Cardiac muscle cell (in vitro differentiated cells and primary cell): ENCODE measurements around the gene PHTF1. TPM values are rescaled to one million over a fixed set of nuclear protein-coding genes. Genes with fewer than 3 reads are reported as not detected.

Experiments used
- DNase-seq, 2 donors: peaks; one replicate each; pipeline versions ENCODE4 v3.0.0 to v3.0.0-alpha.2; 2010 to 2017; ENCODE audit warnings: low read depth in 1 of 2, low spot score in 1 of 2
- H3K27ac ChIP-seq: fragments of 200-600 bp; sonication (generic); 2 replicates; pipeline ENCODE4 v1.5.1; 2016
- H3K27me3 ChIP-seq: fragments of 200-600 bp; sonication (generic); 2 replicates; pipeline ENCODE4 v1.6.0; 2016; ENCODE audit warnings: control low read depth
- H3K36me3 ChIP-seq: fragments of 200-600 bp; sonication (generic); 2 replicates; pipeline ENCODE4 v1.5.1; 2016; ENCODE audit warnings: control low read depth
- H3K4me1 ChIP-seq: fragments of 200-600 bp; sonication (generic); 2 replicates; pipeline ENCODE4 v1.8.1; 2017; ENCODE audit warnings: low read depth, mild to moderate bottlenecking, mixed run types
- H3K4me3 ChIP-seq: fragments of 200-600 bp; sonication (generic); 2 replicates; pipeline ENCODE4 v1.5.1; 2016; ENCODE audit warnings: mild to moderate bottlenecking
- H3K9me3 ChIP-seq: fragments of 200-600 bp; sonication (generic); 2 replicates; pipeline ENCODE4 v1.5.1; 2017; ENCODE audit warnings: low read depth, mild to moderate bottlenecking, control low read depth
- polyA plus RNA-seq: library from polyadenylated mRNA; unstranded; fragments of >200 nt; fragmentation: Nextera tagmentation; extraction: Ambion mirVana; gene quantifications from 2 replicates; pipeline ENCODE4 v1.2.1, GENCODE V29; 2016
- total RNA-seq: library from RNA; depleted of rRNA; stranded (reverse); fragments of >200 nt; gene quantifications from 2 replicates; pipeline ENCODE4 v1.2.3, GENCODE V29; 2016
- TF ChIP-seq, protein P1 (sequence below): IDR thresholded peaks from 2 replicates; pipeline ENCODE4 v1.5.1; 2012; ENCODE audit warnings: low read depth, mild to moderate bottlenecking, low read length

Gene PHTF1
- total and polyA plus RNA-seq, 2 experiments from 2014 or later, result 40.5 to 45.2 TPM

DNA sequence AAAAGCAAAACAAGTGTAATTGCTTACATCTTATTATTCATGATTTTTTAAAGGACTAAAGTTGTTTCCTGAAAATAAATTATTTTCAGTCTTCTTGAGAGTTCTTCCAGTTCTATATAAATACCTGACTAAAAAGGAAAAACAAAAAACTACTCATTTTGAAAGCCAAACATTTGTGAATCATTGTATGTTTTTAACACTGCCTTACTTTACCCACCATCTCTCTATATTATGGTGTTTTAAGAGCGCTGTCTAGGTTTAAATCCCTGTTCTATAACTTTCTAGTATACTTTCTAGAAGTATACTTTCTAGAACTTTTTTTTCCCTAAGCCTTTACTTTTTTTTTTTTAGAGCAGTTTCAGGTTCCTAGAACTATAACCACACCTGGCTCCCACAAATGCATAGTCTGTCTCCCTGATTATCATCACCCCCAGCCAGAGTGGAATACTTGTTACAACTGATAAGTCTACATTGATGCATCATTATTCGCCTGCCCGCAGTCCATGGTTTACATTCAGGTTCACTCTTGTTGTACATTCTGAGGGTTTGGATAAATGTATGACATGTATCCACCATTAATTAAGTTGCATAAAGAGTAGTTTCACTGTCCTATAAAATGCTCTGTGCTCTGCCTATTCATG, 43.2 kb upstream of the PHTF1 start:
- no peak overlapping the region for H3K4me3 ChIP-seq
- H3K27ac ChIP-seq, result no peak overlapping the region
- H3K9me3 ChIP-seq, result no peaks in the 10 kb centered on the region
- peaks cover 3% of the 10 kb centered on the region for H3K4me1 ChIP-seq
- H3K36me3 ChIP-seq, result peaks cover 5% of the 10 kb centered on the region
- no peaks in the 10 kb centered on the region for H3K27me3 ChIP-seq
- no peak for DNase-seq
- TF ChIP-seq, protein P1, sequence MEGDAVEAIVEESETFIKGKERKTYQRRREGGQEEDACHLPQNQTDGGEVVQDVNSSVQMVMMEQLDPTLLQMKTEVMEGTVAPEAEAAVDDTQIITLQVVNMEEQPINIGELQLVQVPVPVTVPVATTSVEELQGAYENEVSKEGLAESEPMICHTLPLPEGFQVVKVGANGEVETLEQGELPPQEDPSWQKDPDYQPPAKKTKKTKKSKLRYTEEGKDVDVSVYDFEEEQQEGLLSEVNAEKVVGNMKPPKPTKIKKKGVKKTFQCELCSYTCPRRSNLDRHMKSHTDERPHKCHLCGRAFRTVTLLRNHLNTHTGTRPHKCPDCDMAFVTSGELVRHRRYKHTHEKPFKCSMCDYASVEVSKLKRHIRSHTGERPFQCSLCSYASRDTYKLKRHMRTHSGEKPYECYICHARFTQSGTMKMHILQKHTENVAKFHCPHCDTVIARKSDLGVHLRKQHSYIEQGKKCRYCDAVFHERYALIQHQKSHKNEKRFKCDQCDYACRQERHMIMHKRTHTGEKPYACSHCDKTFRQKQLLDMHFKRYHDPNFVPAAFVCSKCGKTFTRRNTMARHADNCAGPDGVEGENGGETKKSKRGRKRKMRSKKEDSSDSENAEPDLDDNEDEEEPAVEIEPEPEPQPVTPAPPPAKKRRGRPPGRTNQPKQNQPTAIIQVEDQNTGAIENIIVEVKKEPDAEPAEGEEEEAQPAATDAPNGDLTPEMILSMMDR, result no peak

DNA sequence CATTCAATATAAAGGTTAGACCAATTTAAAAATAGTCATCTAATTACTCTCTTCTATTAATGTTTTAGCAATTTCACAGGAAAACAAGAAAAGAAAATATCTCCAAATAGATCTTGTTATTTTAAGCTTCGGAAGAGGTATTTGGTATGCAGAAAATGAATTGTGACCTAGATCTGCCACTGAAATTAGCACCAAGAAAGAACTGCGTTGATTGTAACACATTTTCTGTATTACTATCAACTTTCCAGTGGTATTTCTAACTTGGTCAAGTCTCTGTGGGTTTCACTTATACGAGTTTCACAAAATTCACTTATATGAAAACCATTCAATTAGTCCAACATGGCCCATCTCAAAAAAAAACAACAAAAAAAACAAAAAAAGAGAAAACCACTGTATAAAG, 41.2 kb upstream of the PHTF1 start:
- peaks cover 3% of the 10 kb centered on the region for H3K4me1 ChIP-seq
- H3K4me3 ChIP-seq, result no peak overlapping the region
- peaks cover 16% of the 10 kb centered on the region for H3K36me3 ChIP-seq
- no peak for DNase-seq
- TF ChIP-seq, protein P1, result no peak
- no peaks in the 10 kb centered on the region for H3K9me3 ChIP-seq
- H3K27ac ChIP-seq, result no peak overlapping the region
- H3K27me3 ChIP-seq, result no peaks in the 10 kb centered on the region

DNA sequence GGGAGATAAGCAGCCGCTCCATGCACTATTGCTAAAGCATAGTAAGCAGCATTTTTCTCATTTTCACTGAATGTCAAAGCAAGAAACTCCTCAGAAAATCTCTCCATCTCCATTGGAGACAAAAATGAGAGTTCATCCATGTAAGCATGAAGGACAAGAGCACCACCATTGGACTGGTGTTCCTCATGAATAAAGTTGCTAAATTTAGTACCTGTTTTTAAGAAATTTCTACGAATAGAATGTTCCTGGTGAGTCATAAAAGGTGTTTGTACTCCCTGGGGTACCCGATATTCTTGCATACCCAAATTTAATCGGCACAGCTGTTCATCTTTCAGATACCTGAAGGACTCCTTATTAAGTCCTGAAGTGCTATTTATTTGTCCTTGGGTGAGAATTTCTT, 38.2 kb upstream of the PHTF1 start:
- Histone ChIP-seq H3K4me1 (peaks cover 3% of the 10 kb centered on the region), H3K27ac (no peak overlapping the region), H3K4me3 (no peak overlapping the region), H3K36me3 (peaks cover 19% of the 10 kb centered on the region), H3K27me3 (no peaks in the 10 kb centered on the region), H3K9me3 (no peaks in the 10 kb centered on the region)
- no peak for DNase-seq
- TF ChIP-seq, protein P1, result no peak

DNA sequence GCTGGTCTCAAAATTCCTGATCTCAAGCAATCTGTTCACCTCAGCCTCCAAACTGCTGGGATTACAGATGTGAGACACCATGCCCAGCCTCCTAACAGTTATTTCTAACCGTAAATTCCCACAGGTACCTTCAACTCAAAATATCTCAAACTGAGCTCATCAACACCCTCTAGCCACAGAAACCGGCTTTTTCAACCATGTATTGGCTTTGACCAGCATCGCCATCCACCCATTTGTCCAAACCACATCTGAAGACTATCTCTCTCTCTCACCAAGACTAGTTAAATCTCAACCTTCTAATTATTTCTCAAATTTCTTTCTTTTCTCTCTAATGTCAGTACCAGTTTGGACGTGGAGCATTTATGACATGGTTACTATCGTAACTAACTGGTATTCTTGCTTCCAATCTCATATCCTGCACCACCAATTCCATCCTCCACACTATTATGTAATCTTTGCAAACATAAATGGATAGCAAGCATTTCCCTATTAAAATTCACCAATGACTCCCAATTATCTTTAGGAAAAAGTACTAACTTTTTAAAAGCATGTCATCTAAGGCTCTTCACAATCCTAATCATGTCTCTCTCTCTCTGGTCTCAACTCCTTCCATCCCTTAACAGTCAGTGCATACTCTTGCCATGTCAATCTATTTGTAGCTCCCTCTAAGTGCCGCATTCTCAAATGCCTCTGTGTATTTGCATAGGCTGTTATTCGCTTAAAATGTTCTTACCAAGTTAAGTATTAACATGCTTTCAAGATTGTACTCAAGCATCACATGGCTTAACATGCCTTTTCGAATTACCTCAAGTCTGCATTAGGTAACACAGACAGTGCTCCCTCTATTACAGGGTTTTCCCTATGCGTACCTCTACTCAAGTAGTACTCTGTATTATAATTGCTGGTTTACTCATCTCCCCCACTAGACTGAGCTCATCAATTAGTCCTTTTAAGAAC, 34.9 kb upstream of the PHTF1 start:
- H3K27ac ChIP-seq, result no peak overlapping the region

DNA sequence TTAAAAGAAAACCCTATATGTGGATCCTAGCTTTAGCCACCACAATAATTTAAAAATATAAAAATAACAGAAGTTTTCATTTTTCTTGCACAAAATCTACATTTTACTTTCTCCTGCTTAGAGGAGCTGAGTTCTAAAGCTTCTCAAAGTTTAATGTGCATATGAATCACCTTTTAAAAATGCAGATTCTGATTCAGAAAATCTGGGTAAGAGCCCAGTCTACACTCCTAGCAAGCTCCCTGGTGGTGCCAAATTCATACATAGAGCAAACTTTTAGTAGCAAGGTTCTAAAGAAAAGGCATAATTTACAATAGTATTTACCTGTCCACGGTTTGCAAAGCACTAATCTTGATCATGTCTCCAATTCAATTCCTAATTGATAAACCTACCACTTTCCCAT, 33.7 kb upstream of the PHTF1 start:
- DNase-seq, result peak in 1 of 2 donors; percentile 48
- Histone ChIP-seq H3K27me3 (no peaks in the 10 kb centered on the region), H3K9me3 (no peaks in the 10 kb centered on the region), H3K4me1 (no peaks in the 10 kb centered on the region), H3K36me3 (peaks cover 19% of the 10 kb centered on the region), H3K27ac (no peak overlapping the region), H3K4me3 (no peak overlapping the region)
- TF ChIP-seq, protein P1, result no peak

More for the DNA sequence above, 34.9 kb upstream of the PHTF1 start:
- TF ChIP-seq, protein P1, result no peak
- peaks cover 19% of the 10 kb centered on the region for H3K36me3 ChIP-seq
- DNase-seq, result peak in 1 of 2 donors; percentile 1
- H3K9me3 ChIP-seq, result no peaks in the 10 kb centered on the region
- H3K4me1 ChIP-seq, result no peaks in the 10 kb centered on the region
- H3K27me3 ChIP-seq, result no peaks in the 10 kb centered on the region
- no peak overlapping the region for H3K4me3 ChIP-seq
